Mesothelial cell of epicardium (in vitro differentiated cells): ENCODE data around the gene VAMP7. TPM values are rescaled to one million over a fixed set of nuclear protein-coding genes. Genes with fewer than 3 reads are reported as not detected.
"Not testable (repeated sequence)": the region's sequence is repeated elsewhere in the genome, so short reads cannot be mapped to it uniquely, and the experiment has no call there.

Experiments
- DNase-seq, 2 experiments: peaks; one replicate each; pipeline ENCODE4 v3.0.0; 2021; ENCODE audit warnings: low spot score in 2 of 2; ENCODE audit not compliant: unreplicated experiment in 2 of 2
- H3K27ac Mint-ChIP-seq: 2 replicates; pipeline ENCODE4 v1.8.0; 2021; ENCODE audit warnings: mixed read lengths
- H3K27me3 Mint-ChIP-seq: 2 replicates; pipeline ENCODE4 v1.8.0; 2021; ENCODE audit warnings: low read depth, mixed read lengths
- H3K36me3 Mint-ChIP-seq: 2 replicates; pipeline ENCODE4 v1.8.0; 2021; ENCODE audit warnings: mixed read lengths
- H3K4me1 Mint-ChIP-seq: 2 replicates; pipeline ENCODE4 v1.8.0; 2021; ENCODE audit warnings: mixed read lengths
- H3K4me3 Mint-ChIP-seq: 2 replicates; pipeline ENCODE4 v1.8.0; 2021; ENCODE audit warnings: mild to moderate bottlenecking, moderate library complexity, mixed read lengths
- H3K9me3 Mint-ChIP-seq: 2 replicates; pipeline ENCODE4 v1.8.0; 2021; ENCODE audit warnings: mixed read lengths
- CTCF ChIP-seq: fragments of 200-600 bp; sonication (generic); IDR thresholded peaks from one replicate; pipeline ENCODE4 v1.5.0; 2021; ENCODE audit warnings: antibody characterized with exemption; ENCODE audit not compliant: unreplicated experiment
- total RNA-seq: library from RNA; stranded (reverse); gene quantifications from 3 replicates; pipeline ENCODE4 v1.2.1, GENCODE V29; 2021

VAMP7 gene
- total RNA-seq, 1 donor from 2014 or later = 20.5 TPM

GRCh38 chrX:155891446-155892210 is 10.5 kb downstream of the VAMP7 start:
- Mint-ChIP-seq H3K9me3 (peaks cover 31% of the 10 kb centered on the region), H3K36me3 (peaks cover 31% of the 10 kb centered on the region), H3K4me3 (no peak overlapping the region), H3K4me1 (no peaks in the 10 kb centered on the region), H3K27me3 (no peaks in the 10 kb centered on the region), H3K27ac (peak overlapping the region; percentile 10)
- TF ChIP-seq CTCF = no peak
- DNase-seq = no peak

- no peak for DNase-seq
- no peaks in the 10 kb centered on the region for H3K27me3 Mint-ChIP-seq
- H3K9me3 Mint-ChIP-seq = peaks cover 36% of the 10 kb centered on the region
- no peaks in the 10 kb centered on the region for H3K4me1 Mint-ChIP-seq
- H3K36me3 Mint-ChIP-seq = peaks cover 26% of the 10 kb centered on the region
- H3K27ac Mint-ChIP-seq = no peak overlapping the region
- H3K4me3 Mint-ChIP-seq = no peak overlapping the region
- TF ChIP-seq CTCF = no peak
Measured at GRCh38 chrX:155893521-155893920, 12.4 kb downstream of the VAMP7 start.

- no peaks in the 10 kb centered on the region for H3K27me3 Mint-ChIP-seq
- DNase-seq = no peak
- H3K4me1 Mint-ChIP-seq = no peaks in the 10 kb centered on the region
- H3K9me3 Mint-ChIP-seq = peaks cover 37% of the 10 kb centered on the region
- peaks cover 34% of the 10 kb centered on the region for H3K36me3 Mint-ChIP-seq
- no peak overlapping the region for H3K27ac Mint-ChIP-seq
- no peak overlapping the region for H3K4me3 Mint-ChIP-seq
- TF ChIP-seq CTCF = no peak
Measured at GRCh38 chrX:155896512-155896911, 15.4 kb downstream of the VAMP7 start.

- DNase-seq = no peak
- Mint-ChIP-seq H3K4me1 (no peaks in the 10 kb centered on the region), H3K27ac (no peak overlapping the region), H3K4me3 (no peak overlapping the region), H3K27me3 (no peaks in the 10 kb centered on the region), H3K9me3 (peaks cover 26% of the 10 kb centered on the region), H3K36me3 (peaks cover 34% of the 10 kb centered on the region)
- no peak for TF ChIP-seq CTCF
Measured at GRCh38 chrX:155899366-155899765, 18.2 kb downstream of the VAMP7 start.

GRCh38 chrX:155900765-155901164 is 19.6 kb downstream of the VAMP7 start:
- Mint-ChIP-seq H3K36me3 (peaks cover 37% of the 10 kb centered on the region), H3K27ac (no peak overlapping the region), H3K9me3 (peaks cover 33% of the 10 kb centered on the region), H3K4me1 (no peaks in the 10 kb centered on the region), H3K4me3 (no peak overlapping the region), H3K27me3 (no peaks in the 10 kb centered on the region)
- no peak for TF ChIP-seq CTCF
- no peak for DNase-seq

GRCh38 chrX:155907661-155908060 is 26.5 kb downstream of the VAMP7 start:
- H3K4me3 Mint-ChIP-seq, H3K27me3 Mint-ChIP-seq, DNase-seq, H3K27ac Mint-ChIP-seq, H3K4me1 Mint-ChIP-seq: not testable (repeated sequence)
- Mint-ChIP-seq H3K36me3 (peaks cover 57% of the 10 kb centered on the region), H3K9me3 (peaks cover 55% of the 10 kb centered on the region)
